Measurements from ENCODE around the gene PRKCH. TPM values are rescaled to one million over a fixed set of nuclear protein-coding genes. Genes with fewer than 3 reads are reported as not detected.

The PRKCH gene
- total and polyA plus RNA-seq, 2 donors (not counting 3 experiments of a cell fraction or from before 2014, with no cell fraction given), result 97.7 to 103 TPM

- Histone ChIP-seq H3K27ac (ENCODE audit: insufficient read depth, low read depth, low read length) (no peak overlapping the region), H3K9me1 (replicated peaks; ENCODE audit: control insufficient read depth, extremely low read depth, insufficient read depth, low read length) (no peaks in the 10 kb centered on the region), H3K9me3 (replicated peaks; ENCODE audit: control insufficient read depth, insufficient read depth, low read length) (no peaks in the 10 kb centered on the region), H4K20me1 (replicated peaks; ENCODE audit: control insufficient read depth, extremely low read depth, insufficient read depth, low read length) (peaks cover 4% of the 10 kb centered on the region), H3K4me3 (replicated peaks in 1 of 3; ENCODE audit: insufficient read depth in 1 of 3, low read depth in 1 of 3, low read length in 3 of 3) (no peak overlapping the region), H3K4me2 (ENCODE audit: insufficient read depth, low read length) (no peak overlapping the region), H2AFZ (ENCODE audit: low read depth, low read length) (no peak overlapping the region), H3K27me3 (ENCODE audit: control insufficient read depth in 2 of 2, insufficient read depth in 2 of 2, low read length in 2 of 2) (no peaks in the 10 kb centered on the region), H3K79me2 (ENCODE audit: control insufficient read depth, insufficient read depth, low read length) (peaks cover 62% of the 10 kb centered on the region), H3K4me1 (ENCODE audit: control insufficient read depth, extremely low read depth, insufficient read depth, low read length) (peaks cover 10% of the 10 kb centered on the region), H3K9ac (replicated peaks; ENCODE audit: extremely low read depth, insufficient read depth, low read length) (no peak overlapping the region), H3K36me3 (ENCODE audit: control insufficient read depth in 2 of 2, extremely low read depth in 1 of 2, insufficient read depth in 2 of 2, low read length in 2 of 2) (peaks cover 4 to 7% of the 10 kb centered on the region in 2 experiments)
- ChIA-PET POLR2A (no interaction called here), CTCF (interaction anchor here (1.1 to 1.4 kb wide), 3 partner anchors 17 to 98 kb away, joined by 3 to 6 read pairs (median 3); no protein-coding TSS in a partner anchor)
- no TSS peak for BruUV-seq (replicated peaks)
- intact Hi-C loops (cut with micrococcal nuclease), result no loop called here
- DNase-seq (ENCODE audit: low read depth, low spot score) (no peak), FAIRE-seq (no peak)
- TF ChIP-seq FOS (IDR thresholded peaks at IDR 0.05; ENCODE audit: borderline replicate concordance, insufficient read depth, low read length) (no peak), EZH2 (IDR thresholded peaks at IDR 0.05; ENCODE audit: borderline replicate concordance, low read depth, low read length, severe bottlenecking) (no peak), MYC (IDR thresholded peaks at IDR 0.05; ENCODE audit: low read depth, low read length) (no peak), JUN (IDR thresholded peaks at IDR 0.05; ENCODE audit: borderline replicate concordance, insufficient read depth, insufficient read length, low read depth) (no peak), CTCF (IDR thresholded peaks at IDR 0.05; ENCODE audit: extremely low read depth in 1 of 2, insufficient read depth in 1 of 2, low read depth in 1 of 2, low read length in 2 of 2) (no peak), GATA2 (IDR thresholded peaks at IDR 0.05; ENCODE audit: insufficient read depth, insufficient read length, low read depth, low read length) (no peak), MAX (IDR thresholded peaks at IDR 0.05; ENCODE audit: insufficient read depth, insufficient read length) (no peak), POLR2AphosphoS5 (IDR thresholded peaks at IDR 0.05; ENCODE audit: insufficient read depth, low read depth, low read length) (no peak), POLR2A (IDR thresholded peaks at IDR 0.05; ENCODE audit: low read depth, low read length) (no peak)
- dilution Hi-C loops (cut with MboI; ENCODE audit: extremely low pct_ligation_motif_present, low sequenced_read_pairs), result no loop called here
Observed at GRCh38 chr14:61395115-61395725, 73.8 kb downstream of the PRKCH start.
